SK-N-SH treated with all-trans-retinoic acid at 6 μM for 48 hours (cell line): ENCODE data around the gene RAB31.

Experiments used
- ARNTL ChIP-seq: fragments of 450-650 bp; formaldehyde crosslinking; IDR thresholded peaks from 2 replicates; pipeline ENCODE4 v1.5.0; 2020; ENCODE audit warnings: low read depth, mild to moderate bottlenecking, moderate library complexity, borderline replicate concordance
- BACH2 ChIP-seq: fragments of 250-450 bp; sonication (Bioruptor Pico); IDR thresholded peaks from 2 replicates; pipeline ENCODE4 v1.9.0; 2021; ENCODE audit warnings: mild to moderate bottlenecking, borderline replicate concordance
- ESRRG ChIP-seq: fragments of 250-450 bp; sonication (Bioruptor Pico); IDR thresholded peaks from 2 replicates; pipeline ENCODE4 v1.6.1; 2021; ENCODE audit warnings: mild to moderate bottlenecking
- PATZ1 ChIP-seq: fragments of 250-450 bp; sonication (Bioruptor Pico); IDR thresholded peaks from 2 replicates; pipeline ENCODE4 v1.8.0; 2020; ENCODE audit warnings: mild to moderate bottlenecking, moderate library complexity, borderline replicate concordance
- RARB ChIP-seq: fragments of 250-450 bp; sonication (Bioruptor Pico); IDR thresholded peaks from 2 replicates; pipeline ENCODE4 v1.8.0; 2021; ENCODE audit warnings: mild to moderate bottlenecking, moderate library complexity
- ZNF70 ChIP-seq: fragments of 450-650 bp; formaldehyde crosslinking; IDR thresholded peaks from 2 replicates; pipeline ENCODE4 v1.5.0; 2020; ENCODE audit warnings: mild to moderate bottlenecking, moderate library complexity

DNA sequence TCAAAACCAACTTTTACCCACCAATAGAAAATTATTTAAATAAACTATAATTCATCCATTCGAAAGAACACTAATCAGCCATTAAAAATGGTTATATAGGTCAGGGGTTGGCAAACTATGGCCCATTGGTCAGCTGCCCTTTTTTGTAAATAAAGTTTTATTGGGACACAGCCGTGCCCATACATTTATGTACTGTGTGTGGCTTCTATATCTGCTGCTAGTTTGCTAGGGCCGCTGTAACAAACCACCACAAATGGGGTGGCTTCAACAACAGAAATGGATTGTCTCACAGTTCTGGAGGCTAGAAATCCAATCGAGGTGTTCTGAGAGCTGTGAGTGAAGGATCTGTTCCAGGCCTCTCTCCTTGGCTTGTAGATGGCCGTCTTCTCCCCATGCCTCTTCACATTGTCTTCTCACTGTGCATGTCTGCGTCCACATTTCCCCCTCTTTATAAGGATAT is 170.7 kb downstream of the RAB31 start:
- TF ChIP-seq RARB (CRISPR knock-in tag) (no peak), ZNF70 (CRISPR knock-in tag) (no peak), ARNTL (CRISPR knock-in tag) (no peak), PATZ1 (CRISPR knock-in tag) (no peak), BACH2 (CRISPR knock-in tag) (no peak), ESRRG (CRISPR knock-in tag) (no peak)
